GF-D8 (cell line): ENCODE measurements around the gene S1PR1.
"Not testable (repeated sequence)": the region's sequence is repeated elsewhere in the genome, so short reads cannot be mapped to it uniquely, and the experiment has no call there.

Experiments used
- DNase-seq: peaks from one replicate; lab custom pipeline; 2025; lab: John Stamatoyannopoulos, UW

S1PR1 gene

GRCh38 chr1:101219924-101220870 lies 16.6 kb upstream of the S1PR1 start:
- no peak for DNase-seq

GRCh38 chr1:101220906-101221305 lies 15.9 kb upstream of the S1PR1 start:
- DNase-seq: no peak

DNA sequence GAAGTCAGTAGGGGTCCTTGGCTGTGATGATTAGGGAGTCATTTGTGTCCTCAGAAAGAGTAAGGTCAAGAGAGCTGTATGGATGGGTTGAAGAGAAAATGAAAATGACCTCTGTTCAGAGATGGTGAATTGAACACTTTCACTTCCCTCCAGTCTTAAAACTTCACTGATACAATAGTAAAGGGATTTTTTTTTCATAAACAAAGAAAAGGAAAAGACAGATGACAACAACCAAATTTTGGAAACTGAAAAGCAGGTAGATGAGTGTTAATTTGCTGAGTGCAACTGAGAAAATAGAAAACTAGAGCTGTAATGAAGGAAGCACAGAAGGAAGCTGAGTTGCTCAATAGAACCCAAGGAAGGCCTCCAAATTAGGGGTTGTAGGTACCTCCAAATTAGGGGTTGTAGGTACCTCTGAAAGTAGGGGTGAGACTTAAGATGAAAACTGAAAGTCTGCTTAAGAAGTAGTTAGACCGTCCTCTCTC lies 14.8 kb upstream of the S1PR1 start:
- no peak for DNase-seq

DNA sequence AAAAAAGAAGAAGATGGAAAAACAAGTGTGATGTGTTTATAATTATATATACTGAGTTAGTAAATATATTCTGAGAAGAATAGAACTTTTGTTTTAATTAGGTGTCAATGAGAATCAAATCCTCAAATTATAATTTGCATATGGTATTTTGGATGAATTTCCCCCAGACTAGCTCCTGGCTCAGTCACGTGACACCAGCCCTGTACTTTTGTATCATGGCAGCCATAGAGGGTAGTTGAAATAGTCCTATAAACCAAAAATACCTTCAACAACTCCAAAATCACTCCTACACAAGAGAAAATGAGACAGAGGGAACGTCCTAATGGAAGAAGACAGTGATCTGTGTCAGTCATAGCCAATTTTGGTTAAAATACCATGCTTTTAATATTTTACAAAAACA lies 9.0 kb upstream of the S1PR1 start:
- DNase-seq: no peak

DNA sequence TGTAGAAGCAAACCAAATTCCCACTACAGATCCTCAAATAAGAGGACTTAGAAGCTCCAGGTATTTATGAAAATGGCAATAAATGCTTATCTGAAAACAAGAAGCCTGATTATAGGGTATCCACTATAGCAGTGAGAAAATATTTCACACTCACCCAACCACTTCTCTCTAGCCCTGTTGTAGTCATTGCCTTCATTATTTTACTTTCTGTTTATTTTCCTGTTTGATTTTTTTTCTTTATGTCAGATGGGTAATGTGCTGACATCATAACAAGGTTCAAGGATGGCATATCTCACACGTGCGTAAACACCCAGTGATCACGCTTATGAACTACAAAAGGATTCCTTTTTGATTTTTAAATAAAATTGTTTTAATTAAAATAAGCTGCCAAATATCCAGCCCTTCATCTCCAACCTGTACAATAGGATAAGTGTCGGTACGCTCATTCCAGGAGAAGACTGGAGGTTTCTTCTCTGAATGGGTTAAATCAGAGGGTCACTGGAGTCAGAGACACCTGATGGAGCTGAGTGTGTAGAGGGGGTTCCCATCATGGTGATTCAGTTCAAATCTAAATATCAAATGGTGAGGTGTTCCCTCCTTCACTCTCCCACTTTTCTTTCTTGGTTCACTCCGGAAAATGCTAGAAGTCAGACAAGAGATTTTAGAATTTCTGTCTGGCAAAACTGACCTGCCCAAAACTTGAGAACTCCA lies 8.2 kb upstream of the S1PR1 start:
- no peak for DNase-seq

GRCh38 chr1:101232182-101232581 lies 4.6 kb upstream of the S1PR1 start:
- DNase-seq: not testable (repeated sequence)

GRCh38 chr1:101233495-101233894 lies 3.3 kb upstream of the S1PR1 start:
- DNase-seq: no peak

- no peak for DNase-seq
These were observed 1.6 kb upstream of the S1PR1 start for GRCh38 chr1:101235216-101235695.

DNA sequence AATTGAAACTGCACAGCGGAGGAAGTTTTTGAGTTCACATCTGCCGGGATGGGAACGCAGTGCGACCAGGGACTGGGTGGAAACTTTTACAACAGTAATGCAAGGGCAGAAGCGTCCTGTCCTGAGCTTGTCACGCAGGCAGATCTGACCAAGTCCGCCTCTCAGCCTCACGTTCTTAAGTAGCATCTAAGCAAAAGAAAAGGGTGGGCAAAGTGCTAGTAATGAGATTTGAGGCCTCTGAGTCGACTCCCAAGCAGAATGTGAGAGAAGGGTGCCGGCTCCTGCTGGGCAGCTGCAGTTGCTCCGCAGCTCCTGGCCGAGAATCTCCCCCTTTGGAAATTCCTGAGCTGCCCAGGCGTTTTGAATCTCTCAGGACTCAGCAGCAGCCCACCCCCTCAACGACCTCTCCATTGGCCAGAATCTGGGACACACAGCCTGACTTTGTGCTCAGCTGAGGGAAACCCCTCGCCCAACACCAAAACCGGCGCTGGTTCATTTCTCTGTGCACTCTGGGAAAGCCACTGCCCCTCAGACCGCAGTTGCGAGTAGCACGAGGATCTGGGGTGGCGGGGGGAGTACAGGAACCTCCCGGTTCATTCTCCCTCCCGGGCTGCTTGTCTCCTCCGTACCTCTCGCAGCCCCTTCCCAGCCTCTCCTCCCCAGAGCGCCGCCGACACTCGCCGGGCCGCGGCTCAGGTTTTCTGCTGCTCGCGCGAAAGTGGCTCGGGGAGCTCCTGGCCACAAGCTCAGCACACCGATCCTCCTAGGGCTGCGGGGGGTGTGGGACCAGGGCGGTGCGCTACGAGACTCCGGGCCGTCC lies 913 bp upstream of the S1PR1 start:
- no peak for DNase-seq

DNA sequence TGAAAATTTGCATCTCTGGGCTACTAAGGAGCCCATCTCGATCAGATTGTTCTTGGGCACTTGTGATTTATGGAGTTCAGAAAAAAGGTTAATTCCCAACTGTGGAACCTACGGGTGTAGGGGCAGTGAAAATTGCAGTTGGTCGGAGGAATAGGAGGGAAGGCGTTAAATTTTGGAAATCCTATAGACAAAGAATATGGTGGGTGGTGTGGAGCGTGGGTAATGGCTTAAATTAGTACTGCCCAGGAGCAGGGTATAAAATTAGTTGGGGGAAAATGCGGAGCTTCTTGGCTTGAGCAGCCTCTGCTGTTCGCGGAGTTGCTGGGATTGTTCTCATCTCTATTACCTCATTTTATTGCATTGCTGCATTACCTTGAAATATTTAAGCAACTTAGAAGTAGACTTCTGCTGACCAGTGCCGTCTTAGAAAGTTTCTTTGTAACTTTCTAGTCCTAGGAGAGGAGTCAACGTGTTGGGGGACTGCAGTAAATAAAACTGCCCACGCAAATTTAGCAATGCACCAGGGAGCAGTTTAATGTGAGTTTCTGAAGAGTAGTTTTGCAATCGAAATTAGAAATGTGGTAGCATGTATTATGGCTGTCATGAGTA lies 514 bp downstream of the S1PR1 start:
- DNase-seq: no peak

DNA sequence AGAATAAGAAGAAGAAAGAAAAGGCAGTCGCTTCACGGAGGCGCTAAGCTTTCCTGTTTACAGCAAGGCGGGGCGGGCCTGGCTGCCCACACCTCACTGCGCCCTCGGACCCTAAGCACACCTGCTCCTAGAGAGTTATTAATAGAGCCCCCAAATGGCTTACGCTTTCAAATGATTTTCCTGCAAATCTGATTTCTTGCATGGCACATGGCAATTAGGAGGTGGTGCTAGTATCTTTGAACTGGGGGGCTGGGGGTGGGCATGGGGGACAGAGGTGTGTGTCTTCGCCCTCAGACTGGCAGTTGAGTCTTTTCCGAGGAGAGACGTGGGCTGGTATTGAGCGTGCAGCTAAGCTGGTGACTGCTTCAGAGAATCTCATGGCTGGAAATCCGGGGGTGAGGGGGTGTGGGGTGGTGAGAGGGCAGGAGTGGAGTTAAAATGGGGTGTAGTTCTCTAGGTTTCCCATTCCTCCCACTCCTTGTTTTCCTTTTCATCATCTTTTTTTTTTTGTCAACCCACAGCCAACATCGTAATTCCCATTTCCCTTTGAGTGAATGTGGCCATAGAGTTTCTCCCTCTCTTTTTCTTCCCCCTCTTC lies 1.3 kb downstream of the S1PR1 start:
- DNase-seq: no peak

- DNase-seq: no peak
These were observed 1.9 kb downstream of the S1PR1 start for GRCh38 chr1:101238681-101239094.

DNA sequence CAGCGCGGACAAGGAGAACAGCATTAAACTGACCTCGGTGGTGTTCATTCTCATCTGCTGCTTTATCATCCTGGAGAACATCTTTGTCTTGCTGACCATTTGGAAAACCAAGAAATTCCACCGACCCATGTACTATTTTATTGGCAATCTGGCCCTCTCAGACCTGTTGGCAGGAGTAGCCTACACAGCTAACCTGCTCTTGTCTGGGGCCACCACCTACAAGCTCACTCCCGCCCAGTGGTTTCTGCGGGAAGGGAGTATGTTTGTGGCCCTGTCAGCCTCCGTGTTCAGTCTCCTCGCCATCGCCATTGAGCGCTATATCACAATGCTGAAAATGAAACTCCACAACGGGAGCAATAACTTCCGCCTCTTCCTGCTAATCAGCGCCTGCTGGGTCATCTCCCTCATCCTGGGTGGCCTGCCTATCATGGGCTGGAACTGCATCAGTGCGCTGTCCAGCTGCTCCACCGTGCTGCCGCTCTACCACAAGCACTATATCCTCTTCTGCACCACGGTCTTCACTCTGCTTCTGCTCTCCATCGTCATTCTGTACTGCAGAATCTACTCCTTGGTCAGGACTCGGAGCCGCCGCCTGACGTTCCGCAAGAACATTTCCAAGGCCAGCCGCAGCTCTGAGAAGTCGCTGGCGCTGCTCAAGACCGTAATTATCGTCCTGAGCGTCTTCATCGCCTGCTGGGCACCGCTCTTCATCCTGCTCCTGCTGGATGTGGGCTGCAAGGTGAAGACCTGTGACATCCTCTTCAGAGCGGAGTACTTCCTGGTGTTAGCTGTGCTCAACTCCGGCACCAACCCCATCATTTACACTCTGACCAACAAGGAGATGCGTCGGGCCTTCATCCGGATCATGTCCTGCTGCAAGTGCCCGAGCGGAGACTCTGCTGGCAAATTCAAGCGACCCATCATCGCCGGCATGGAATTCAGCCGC lies 2.5 kb downstream of the S1PR1 start:
- DNase-seq: no peak

DNA sequence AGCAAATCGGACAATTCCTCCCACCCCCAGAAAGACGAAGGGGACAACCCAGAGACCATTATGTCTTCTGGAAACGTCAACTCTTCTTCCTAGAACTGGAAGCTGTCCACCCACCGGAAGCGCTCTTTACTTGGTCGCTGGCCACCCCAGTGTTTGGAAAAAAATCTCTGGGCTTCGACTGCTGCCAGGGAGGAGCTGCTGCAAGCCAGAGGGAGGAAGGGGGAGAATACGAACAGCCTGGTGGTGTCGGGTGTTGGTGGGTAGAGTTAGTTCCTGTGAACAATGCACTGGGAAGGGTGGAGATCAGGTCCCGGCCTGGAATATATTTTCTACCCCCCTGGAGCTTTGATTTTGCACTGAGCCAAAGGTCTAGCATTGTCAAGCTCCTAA lies 3.2 kb downstream of the S1PR1 start:
- no peak for DNase-seq

- no peak for DNase-seq
These were observed 4.8 kb downstream of the S1PR1 start for GRCh38 chr1:101241485-101242225.

- no peak for DNase-seq
These were observed 5.7 kb downstream of the S1PR1 start for GRCh38 chr1:101242324-101243050.

DNA sequence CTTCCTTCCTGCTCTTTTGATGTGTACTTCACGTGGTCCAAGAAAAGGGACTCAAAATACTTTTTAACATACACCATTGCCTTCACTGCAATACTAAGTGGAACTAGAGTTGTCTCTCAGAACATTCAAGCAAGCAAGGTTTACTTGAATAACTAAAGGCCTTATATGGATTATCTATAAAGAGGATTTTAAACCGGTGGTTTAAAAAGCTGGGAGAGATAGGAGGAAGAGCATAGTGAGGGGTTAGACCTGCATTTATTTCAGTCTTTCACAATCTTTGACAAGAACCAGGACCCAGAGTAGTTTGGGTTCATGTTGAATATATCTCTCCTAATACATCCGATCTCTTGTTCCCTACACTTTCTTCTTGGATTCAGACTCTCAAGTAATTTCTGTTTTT lies 6.9 kb downstream of the S1PR1 start:
- DNase-seq: no peak

DNA sequence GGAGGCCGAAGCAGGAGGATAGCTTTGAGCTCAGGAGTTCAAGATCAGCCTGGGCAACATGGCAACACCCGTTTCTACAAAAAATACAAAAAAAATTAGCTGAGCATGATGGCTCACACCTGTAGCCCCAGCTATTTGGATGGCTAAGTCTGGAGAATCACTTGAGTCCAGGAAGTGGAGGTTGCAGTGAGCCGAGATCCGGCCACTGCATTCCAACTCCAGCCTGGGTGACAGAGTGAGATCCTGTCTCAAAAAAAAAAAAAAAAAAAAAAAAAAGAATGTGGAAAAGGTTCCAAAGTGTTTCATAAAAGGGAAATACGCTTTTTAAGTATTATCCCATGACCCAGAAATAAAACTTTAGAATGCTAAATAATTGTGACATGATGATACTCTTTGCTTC lies 8.0 kb downstream of the S1PR1 start:
- DNase-seq: no peak
